Progenitor cell of endocrine pancreas (in vitro differentiated cells): ENCODE results near the gene CISTR. TPM values are rescaled to one million over a fixed set of nuclear protein-coding genes. Genes with fewer than 3 reads are reported as not detected.
"Not testable (repeated sequence)": the region's sequence is repeated elsewhere in the genome, so short reads cannot be mapped to it uniquely, and the experiment has no call there.

Source experiments
- DNase-seq: peaks from one replicate; pipeline ENCODE4 v3.0.0; 2021; ENCODE audit warnings: low spot score; ENCODE audit not compliant: unreplicated experiment
- H3K27ac Mint-ChIP-seq: 2 replicates; pipeline ENCODE4 v1.8.0; 2021; ENCODE audit warnings: mild to moderate bottlenecking, moderate library complexity, mixed read lengths
- H3K27me3 Mint-ChIP-seq: 2 replicates; pipeline ENCODE4 v1.8.0; 2021; ENCODE audit warnings: mixed read lengths
- H3K36me3 Mint-ChIP-seq: 2 replicates; pipeline ENCODE4 v1.8.0; 2022; ENCODE audit warnings: mixed read lengths; ENCODE audit not compliant: insufficient read depth
- H3K4me1 Mint-ChIP-seq: 2 replicates; pipeline ENCODE4 v1.8.0; 2021; ENCODE audit warnings: low read depth, mixed read lengths
- H3K4me3 Mint-ChIP-seq: 2 replicates; pipeline ENCODE4 v1.8.0; 2021; ENCODE audit warnings: low read depth, mild to moderate bottlenecking, moderate library complexity, mixed read lengths
- H3K9me3 Mint-ChIP-seq: 2 replicates; pipeline ENCODE4 v1.8.0; 2021; ENCODE audit warnings: low read depth, mixed read lengths
- total RNA-seq: library from RNA; stranded (reverse); gene quantifications from 2 replicates; pipeline ENCODE4 v1.2.1, GENCODE V29; 2021
- TF ChIP-seq, protein P1 (sequence below): fragments of 200-600 bp; sonication (generic); IDR thresholded peaks from one replicate; pipeline ENCODE4 v1.5.0; 2021; ENCODE audit warnings: antibody characterized with exemption, mild to moderate bottlenecking; ENCODE audit not compliant: unreplicated experiment

The CISTR gene
- total RNA-seq, 1 donor from 2014 or later: not detected

- Mint-ChIP-seq H3K27me3 (peaks cover 82% of the 10 kb centered on the region), H3K9me3 (no peaks in the 10 kb centered on the region), H3K4me3 (no peak overlapping the region), H3K4me1 (no peaks in the 10 kb centered on the region), H3K27ac (no peak overlapping the region), H3K36me3 (no peaks in the 10 kb centered on the region)
- DNase-seq: no peak
- TF ChIP-seq, protein P1, sequence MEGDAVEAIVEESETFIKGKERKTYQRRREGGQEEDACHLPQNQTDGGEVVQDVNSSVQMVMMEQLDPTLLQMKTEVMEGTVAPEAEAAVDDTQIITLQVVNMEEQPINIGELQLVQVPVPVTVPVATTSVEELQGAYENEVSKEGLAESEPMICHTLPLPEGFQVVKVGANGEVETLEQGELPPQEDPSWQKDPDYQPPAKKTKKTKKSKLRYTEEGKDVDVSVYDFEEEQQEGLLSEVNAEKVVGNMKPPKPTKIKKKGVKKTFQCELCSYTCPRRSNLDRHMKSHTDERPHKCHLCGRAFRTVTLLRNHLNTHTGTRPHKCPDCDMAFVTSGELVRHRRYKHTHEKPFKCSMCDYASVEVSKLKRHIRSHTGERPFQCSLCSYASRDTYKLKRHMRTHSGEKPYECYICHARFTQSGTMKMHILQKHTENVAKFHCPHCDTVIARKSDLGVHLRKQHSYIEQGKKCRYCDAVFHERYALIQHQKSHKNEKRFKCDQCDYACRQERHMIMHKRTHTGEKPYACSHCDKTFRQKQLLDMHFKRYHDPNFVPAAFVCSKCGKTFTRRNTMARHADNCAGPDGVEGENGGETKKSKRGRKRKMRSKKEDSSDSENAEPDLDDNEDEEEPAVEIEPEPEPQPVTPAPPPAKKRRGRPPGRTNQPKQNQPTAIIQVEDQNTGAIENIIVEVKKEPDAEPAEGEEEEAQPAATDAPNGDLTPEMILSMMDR: no peak
Observed at GRCh38 chr12:53765891-53766290, 14.1 kb upstream of the CISTR start.

DNA sequence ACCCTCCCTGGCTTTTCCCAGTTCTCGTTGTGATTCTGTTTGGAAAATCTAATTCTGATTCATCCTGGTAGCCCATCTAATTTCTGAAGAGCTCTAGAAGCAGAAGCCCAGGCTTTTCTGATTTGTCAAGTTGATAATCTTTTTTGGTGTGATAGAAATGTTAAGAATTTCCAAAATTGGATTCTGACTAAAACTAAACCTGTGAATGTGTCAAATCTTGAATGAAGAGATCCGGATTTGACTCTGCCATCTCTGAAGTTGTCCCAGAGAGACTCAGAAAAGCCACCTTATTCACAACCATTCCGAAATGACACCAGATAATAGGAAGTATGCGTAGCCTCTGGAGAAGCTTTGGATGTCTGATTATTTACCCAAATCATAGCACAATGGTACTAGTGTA is 12.8 kb upstream of the CISTR start:
- TF ChIP-seq, protein P1: no peak
- no peak for DNase-seq
- no peaks in the 10 kb centered on the region for H3K36me3 Mint-ChIP-seq
- H3K9me3 Mint-ChIP-seq: no peaks in the 10 kb centered on the region
- H3K4me3 Mint-ChIP-seq: no peak overlapping the region
- no peaks in the 10 kb centered on the region for H3K4me1 Mint-ChIP-seq
- peaks cover 77% of the 10 kb centered on the region for H3K27me3 Mint-ChIP-seq
- no peak overlapping the region for H3K27ac Mint-ChIP-seq

DNA sequence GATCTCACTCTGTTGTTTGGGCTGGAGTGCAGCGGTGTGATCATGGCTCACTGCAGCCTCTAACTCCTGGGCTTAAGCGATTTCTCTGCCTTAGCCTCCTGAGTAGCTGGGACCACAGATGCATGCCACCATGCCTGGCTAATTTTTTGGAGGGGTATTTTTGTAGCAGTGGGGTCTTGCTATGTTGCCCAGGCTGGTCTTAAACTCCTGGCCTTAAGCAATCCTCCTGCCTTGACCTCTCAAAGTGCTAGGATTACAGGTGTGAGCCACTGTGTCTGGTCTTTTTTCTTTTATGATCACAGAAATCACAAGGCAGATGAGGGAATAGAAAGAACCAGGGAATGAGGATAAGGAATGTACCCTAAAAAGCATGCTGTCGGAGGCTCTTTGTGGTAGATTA is 11.0 kb upstream of the CISTR start:
- H3K4me1 Mint-ChIP-seq, H3K36me3 Mint-ChIP-seq, DNase-seq, H3K9me3 Mint-ChIP-seq, H3K27ac Mint-ChIP-seq, H3K4me3 Mint-ChIP-seq: not testable (repeated sequence)
- H3K27me3 Mint-ChIP-seq: peaks cover 79% of the 10 kb centered on the region

- TF ChIP-seq, protein P1: no peak
- Mint-ChIP-seq H3K27ac (no peak overlapping the region), H3K4me3 (no peak overlapping the region), H3K27me3 (peaks cover 64% of the 10 kb centered on the region), H3K9me3 (no peaks in the 10 kb centered on the region), H3K36me3 (no peaks in the 10 kb centered on the region), H3K4me1 (peaks cover 15% of the 10 kb centered on the region)
- no peak for DNase-seq
Observed at GRCh38 chr12:53761306-53761705, 9.5 kb upstream of the CISTR start.

- Mint-ChIP-seq H3K27ac (no peak overlapping the region), H3K9me3 (no peaks in the 10 kb centered on the region), H3K4me3 (no peak overlapping the region), H3K36me3 (no peaks in the 10 kb centered on the region), H3K4me1 (peaks cover 22% of the 10 kb centered on the region), H3K27me3 (peaks cover 50% of the 10 kb centered on the region)
- TF ChIP-seq, protein P1: no peak
- DNase-seq: no peak
Observed at GRCh38 chr12:53759261-53759660, 7.5 kb upstream of the CISTR start.

DNA sequence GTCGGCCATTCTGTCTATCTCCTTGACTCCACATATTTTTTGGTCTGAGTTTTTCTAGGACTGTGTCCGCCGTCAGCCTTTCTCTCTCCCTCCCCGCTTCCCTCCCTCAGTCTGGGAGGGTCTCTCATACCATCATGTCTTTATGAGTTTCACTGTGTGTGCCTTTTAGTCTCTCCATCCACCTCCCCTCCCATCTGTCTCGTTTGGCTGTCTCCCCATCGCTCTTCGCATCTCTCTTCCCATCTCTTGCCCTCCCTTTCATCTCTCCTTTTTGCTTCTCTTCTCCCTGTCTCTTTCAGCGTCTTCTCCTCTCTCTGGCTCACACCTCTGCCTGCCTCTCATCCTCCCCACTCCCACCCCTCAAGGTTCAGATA is 6.9 kb upstream of the CISTR start:
- H3K4me3 Mint-ChIP-seq: no peak overlapping the region
- DNase-seq: no peak
- H3K27ac Mint-ChIP-seq: no peak overlapping the region
- peaks cover 47% of the 10 kb centered on the region for H3K27me3 Mint-ChIP-seq
- no peaks in the 10 kb centered on the region for H3K9me3 Mint-ChIP-seq
- TF ChIP-seq, protein P1: no peak
- H3K36me3 Mint-ChIP-seq: no peaks in the 10 kb centered on the region
- H3K4me1 Mint-ChIP-seq: peaks cover 22% of the 10 kb centered on the region
